HG03175 (cell line): Measurements from ENCODE around the gene CASKIN1.

Experiments
- ATAC-seq: cut with Tn5 transposase; IDR thresholded peaks from one replicate; pipeline ENCODE4 v1.9.1; 2021; ENCODE audit warnings: mild to moderate bottlenecking, moderate library complexity; ENCODE audit not compliant: unreplicated experiment

The CASKIN1 gene

DNA sequence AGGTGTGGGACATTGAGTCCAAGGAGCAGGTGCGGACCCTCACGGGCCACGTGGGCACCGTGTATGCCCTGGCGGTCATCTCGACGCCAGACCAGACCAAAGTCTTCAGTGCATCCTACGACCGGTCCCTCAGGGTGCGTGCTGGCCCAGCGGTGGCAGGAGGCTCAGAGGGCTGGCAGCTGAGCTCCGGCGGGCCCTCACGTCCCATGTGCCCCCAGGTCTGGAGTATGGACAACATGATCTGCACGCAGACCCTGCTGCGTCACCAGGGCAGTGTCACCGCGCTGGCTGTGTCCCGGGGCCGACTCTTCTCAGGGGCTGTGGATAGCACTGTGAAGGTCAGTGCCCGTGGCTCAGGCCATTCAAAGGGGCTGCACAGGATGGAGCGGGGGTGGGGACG is 20.4 kb downstream of the CASKIN1 start:
- ATAC-seq, result no peak

DNA sequence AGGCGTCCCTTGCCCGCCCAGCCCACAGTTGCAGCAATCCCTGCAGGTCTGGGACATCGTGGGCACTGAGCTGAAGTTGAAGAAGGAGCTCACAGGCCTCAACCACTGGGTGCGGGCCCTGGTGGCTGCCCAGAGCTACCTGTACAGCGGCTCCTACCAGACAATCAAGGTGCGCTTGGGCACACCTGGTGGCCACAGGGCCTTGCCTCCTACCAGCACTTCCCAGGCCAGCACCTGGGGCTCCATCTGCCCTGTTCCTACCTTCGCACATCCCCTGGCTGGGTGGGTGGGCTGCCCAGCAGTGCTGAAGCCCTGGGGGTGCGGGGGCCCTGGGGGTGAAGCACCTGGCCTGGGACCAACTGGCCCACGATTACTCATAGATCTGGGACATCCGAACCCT is 21.0 kb downstream of the CASKIN1 start:
- ATAC-seq, result no peak

DNA sequence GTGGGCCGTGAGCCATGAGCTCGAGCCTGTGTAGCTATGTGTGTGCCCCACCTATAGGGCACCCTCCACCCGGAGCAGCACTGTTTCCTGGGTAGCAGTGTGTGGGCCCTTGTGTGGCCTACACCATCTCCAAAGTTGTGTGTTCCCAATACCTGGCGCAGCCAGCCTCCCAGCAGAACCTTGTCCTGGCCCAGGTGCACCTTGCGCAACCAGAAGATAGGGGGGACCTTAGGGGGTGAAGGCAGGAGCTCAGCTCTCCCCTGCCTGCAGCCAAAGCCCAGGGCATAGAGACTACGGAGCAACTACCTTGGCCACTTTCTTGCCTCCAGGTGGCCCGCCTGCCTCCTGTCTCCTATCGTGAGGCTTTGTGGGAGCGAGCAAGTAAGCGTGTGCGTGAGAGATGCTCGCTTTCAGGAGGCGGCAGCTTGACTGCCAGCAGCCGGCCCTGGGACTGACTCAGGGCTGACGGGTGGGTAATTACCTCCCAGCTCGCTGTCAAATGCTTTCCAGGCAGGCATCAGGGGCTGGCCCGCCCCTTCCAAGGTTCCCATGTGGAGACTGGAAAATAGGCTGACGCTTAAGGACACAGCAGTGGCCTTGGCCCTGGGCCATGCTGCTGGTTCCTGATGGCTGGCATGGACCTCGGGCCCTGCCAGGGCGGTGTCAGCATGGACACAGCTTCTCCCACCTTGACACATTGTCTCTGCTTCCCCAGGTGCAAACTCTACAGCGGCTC is 21.8 kb downstream of the CASKIN1 start:
- no peak for ATAC-seq

DNA sequence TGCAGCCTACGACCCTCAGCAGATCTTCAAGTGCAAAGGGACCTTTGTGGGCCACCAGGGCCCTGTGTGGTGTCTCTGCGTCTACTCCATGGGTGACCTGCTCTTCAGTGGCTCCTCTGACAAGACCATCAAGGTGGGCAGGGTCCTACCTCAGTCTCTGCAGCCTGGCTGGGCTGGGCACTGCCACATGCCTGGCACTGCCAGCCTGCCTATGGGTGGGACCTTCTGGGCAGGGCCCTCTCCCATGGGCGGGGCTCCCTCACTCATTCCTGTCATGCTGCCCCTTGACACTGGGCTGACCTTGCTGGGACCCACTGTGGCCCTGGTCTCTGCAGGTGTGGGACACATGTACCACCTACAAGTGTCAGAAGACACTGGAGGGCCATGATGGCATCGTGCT is 22.5 kb downstream of the CASKIN1 start:
- no peak for ATAC-seq

DNA sequence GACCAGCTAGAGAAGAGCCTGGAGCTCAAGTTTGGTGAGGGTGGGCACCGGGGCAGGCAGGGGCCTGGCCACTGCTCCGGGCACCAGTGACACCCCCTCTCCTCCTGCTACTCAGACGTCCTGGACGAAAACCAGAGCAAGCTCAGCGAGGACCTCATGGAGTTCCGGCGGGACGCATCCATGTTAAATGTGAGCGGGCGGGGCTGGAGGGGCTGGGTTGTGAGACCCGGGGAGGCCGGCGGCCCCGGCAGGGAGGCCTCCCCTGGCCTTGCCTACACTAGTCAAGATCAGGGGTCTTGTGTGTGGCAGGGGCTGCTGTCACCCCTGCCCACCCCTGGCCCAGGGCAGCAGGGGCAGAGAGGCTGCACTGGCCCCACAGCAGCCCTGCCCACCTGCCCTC is 23.0 kb downstream of the CASKIN1 start:
- ATAC-seq, result no peak

DNA sequence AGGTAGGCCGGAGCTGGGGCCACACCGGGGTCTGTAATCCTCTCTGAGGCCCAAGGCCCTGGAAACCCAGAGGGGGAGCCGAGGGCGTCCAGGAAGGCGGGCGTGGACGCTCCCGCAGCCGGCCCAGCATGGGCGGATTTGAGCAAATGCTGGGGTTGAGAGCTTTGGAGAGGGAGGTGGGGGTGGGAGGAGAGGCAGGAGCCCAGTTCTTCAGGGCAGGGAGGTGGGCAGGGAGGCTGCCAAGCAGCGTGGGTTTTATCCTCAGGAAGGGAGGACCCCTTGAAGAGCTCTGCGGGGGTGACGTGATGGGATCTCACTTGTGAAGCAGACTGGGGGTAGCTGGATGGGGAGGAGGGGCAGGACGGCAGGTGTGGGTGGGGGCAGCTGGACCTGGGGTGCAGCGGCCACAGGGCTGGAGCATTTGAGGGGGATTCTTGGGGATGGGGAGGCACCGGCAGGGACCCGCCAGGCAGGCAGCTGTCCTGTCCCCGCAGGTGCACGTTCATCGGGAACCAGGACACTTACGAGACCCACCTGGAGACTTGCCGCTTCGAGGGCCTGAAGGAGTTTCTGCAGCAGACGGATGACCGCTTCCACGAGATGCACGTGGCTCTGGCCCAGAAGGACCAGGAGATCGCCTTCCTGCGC is 23.6 kb downstream of the CASKIN1 start:
- no peak for ATAC-seq

DNA sequence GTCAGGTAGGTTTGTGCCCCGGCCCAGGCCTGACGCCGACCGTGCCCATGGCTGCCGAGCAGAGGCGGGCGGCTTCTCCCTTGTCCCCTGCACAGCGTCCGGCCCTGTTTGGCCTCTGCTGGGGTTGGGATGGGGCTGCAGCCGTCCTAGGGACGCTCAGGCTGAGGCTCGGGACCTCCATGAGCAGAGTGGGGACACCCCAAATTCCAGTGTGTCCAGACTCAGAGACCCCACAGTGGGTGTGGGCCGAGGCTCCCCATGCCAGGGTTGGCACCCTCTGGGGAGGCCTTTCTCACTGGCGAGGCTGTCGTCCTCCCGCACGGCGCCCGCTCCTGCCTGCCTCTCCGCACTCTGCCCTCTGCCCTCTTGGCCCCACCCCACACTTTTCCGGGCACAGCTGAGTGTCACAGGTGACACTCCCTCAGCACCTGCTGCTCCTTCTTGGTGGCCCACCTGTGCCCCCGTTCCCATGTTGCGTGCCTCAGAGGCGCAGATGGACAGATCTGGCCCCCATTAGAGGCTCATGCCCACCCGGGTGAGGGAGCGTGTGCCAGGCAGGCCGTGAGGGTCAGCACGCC is 24.7 kb downstream of the CASKIN1 start:
- ATAC-seq, result no peak

DNA sequence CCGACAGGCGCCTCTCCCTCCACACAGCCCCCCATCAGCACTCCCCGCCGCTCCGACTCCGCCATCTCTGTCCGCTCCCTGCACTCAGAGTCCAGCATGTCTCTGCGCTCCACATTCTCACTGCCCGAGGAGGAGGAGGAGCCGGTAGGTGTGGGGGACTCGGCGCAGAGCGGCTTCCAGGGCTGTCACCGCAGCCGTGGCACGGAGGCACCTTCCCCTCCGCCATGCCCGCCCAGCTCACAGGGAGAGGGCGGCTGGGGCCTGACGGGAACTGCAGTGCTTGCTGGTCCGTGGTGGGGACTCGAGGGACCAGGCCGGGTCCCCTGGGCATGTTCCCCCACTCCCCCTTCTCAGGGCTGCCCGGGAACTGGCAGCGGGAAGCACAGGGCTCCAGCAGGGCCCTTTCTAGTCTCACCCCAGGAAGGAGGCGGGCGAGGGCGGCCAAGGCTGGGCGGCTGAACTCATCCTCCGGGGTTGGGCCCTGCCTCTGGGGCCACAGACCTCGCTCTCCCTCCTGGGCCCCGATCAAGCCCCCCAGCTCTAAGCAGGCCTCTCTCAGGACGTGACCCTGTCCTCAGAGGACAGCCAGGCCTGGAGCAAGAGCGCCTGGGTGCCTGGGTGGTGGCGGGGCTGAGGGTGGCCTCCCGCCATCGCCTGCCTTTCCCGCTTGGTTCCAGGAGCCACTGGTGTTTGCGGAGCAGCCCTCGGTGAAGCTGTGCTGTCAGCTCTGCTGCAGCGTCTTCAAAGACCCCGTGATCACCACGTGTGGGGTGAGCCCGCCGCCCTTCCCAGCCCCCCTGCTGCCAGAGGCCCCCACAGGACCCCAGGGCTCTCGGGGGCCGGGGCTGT is 25.6 kb downstream of the CASKIN1 start:
- no peak for ATAC-seq

DNA sequence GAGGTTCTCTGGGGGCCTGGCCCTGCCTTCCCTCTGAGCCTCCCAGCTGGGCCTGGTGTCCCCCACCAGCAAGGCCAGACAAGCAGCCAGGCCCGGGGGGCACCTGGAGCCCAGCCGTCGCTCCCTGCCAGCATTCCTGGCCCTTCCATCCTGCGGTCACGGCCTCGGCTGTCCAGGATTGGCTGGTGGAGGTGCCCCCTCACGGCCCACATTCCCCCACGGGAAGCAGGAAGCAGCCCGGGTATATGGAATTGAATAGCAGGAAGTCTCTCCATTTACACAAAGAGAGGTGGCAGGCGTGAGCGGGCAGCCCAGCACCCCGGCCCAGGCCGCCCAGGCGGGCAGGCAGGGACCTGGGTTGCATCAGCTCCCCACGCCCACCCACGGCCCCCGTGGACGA is 26.3 kb downstream of the CASKIN1 start:
- ATAC-seq, result no peak

DNA sequence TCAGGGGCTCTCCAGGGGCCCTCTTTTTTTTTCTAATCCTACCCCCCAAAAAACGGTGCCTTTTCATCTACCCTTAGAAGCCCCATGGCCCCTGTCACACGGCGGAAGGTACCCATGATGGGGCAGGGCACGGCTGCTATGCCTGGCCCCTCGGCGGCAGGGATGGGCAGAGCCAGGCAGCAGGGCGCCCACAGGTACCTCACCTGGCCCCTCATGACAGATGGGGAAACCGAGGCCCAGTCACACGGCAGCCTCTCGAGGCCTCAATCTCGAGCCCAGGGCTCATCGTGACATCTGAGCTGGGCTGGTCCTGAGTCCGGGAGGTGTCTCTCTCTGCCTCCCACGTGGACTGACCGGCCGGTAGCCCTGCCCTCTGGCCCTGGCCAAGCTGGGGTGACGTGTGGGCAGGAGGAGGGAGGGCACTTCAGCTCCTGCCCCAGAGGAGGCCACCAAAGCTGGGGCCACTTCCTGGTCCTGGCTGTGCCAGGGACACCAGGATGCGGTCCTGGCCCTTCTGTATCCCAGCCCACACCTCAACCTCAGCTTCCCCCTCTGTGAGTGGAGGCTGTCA is 29.3 kb downstream of the CASKIN1 start:
- ATAC-seq, result no peak

DNA sequence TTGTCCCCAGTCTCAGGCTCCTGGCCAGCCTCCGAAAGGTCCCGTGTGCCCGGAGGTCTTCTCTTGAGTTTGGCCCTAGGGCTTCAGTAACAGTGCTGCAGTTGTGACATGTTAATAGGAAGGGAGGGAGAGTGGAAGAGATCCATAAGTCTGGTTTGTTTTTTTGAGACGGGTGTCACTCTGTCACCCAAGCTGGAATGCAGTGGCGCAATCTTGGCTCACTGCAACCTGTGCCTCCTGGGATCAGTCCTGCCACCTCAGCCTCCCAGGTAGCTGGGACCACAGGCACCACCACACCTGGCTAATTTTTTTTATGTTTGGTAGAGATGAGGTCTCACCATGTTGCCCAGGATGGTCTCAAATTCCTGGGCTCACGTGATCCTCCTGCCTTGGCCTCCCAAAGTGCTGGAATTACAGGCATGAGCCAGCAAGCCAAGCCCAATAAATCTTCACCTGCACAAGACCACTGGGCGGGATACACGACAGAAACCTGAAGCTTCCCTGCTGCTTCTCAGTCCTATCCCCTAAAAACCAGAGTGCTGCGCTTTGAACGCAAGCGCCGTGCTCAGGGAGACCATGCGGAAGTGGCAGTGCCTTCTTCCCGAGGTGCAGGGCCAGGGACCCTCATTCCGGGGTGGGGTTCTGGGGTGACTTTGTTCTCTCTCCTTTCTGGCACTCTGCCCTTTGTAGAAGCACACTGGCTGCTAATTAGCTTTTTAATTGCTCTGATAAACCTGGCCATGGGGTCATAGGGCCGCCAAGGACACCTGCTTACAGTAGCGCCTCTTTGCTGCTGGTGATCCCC is 29.9 kb downstream of the CASKIN1 start:
- ATAC-seq, result no peak

DNA sequence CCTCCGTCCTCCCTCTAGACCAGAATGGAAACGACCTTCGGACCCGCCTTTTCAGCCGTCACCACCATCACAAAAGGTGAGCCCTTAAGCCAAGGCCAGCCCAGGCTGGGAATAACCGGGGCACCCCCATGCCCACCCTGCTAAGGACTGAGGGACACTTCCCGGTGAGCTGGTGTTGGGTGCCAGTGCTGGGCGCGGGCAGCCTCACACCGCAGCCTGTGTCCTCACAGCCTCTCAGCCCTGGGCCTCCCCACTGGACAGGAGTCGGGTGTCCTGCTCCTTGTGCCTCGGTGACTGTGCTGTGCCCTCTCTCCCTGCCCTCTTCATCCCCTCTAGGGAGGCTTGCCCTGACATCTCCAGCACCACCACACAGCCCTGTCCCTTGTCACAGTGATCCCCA is 30.5 kb downstream of the CASKIN1 start:
- ATAC-seq, result no peak

DNA sequence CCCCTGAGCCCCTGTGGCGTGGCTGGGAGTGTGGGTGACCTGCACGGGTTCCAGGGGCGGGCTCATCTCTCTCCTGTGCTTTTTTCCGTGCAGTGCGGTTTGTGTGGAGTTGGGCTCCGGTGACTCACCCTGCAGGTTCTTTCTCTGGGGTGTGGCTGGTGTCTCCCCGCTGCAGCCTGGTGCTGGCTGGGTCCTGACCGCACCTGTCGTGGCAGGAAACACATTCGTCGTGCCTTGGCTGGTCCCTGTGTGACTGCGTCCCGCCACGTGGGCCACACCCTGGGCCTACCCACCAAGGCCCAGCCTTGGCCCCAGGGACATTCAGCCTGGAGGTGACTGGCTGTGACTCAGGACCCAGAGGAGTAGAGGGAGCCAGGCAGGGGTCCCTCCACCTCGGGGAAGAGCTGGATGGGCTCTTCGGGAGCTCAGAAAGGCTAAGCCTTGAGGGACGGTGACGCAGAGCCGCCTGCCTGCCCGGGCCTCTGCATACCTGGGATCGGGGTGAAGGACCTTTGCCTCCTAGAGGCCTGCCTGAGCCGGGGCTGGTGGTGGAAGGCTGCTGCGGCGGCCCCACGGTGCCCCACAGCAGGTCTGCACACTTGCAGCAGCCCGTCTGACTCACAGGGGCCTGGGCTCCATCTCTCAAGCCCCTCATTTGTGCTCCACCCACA is 33.1 kb downstream of the CASKIN1 start:
- ATAC-seq, result no peak

DNA sequence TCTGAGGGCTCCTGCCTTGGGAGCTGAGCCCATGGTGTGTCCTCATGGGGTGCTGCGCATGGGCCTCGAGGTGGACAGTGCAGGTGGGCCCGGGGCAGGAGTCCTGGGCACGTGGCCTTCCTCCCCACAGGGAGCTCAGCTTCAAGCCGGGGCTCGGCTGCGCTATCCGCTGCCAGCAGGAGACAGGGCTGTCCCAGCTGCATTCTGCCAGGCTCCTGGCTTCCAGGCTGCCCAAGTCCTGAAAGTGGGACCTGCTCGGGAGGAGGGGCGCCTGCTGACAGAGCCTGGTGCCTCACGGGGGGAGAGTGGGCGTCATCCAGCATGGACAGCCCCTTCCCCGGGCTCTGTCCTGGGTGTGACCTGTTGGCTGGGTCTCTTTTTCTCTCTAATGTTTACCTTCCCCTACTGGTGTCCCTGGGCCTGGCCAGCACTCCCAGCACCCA is 33.7 kb downstream of the CASKIN1 start:
- ATAC-seq, result no peak

DNA sequence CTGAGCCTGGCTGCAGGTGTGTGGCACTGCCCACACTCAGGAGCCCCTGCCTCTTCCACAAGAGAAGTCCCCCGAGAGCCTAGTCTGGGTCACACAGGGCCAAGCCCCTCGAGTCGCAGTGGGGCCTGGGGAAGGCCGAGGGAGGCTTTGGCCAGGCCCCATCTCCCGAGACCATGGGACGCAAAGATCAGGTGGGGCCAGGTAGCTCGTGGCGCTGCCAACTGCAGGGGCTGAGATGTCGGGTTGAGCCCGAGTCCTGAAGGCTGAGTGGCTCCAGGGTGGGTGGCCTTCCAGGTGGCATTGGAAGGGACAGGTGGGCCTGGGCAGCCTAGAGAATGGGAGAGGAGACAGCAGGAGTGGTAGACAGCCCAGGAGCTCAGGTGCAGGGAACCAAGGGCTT is 34.5 kb downstream of the CASKIN1 start:
- no peak for ATAC-seq

DNA sequence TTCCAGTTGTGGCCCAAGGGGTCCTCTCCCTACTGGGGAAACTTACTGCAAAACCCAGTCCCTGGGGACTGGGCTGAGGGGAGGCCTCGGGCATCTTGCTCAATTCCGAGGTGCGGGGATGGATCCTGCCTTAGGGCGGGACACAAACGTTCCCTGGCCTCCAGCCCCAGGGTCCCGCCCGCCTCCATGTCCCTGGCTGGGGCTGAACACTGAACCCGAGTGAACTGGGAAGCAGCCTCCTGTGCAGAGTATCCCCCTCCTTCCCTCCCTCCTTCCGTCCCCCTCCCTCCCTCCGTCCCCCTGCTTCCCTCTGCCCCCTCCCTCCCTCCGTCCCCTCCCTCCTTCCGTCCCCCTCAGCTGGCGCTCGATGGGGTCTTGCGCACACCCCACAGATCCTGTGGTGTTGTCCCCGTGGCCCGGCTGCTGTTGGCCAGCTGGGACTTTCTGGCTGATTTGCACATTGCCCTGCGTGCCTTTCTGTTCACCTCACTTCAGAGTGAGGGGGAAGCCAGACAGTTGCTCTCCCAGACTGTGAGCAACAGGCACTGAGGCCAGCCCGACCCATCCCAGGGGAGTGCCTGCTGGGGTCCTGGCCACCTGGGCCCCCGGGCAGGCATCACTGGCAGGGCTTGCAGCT is 35.4 kb downstream of the CASKIN1 start:
- no peak for ATAC-seq

DNA sequence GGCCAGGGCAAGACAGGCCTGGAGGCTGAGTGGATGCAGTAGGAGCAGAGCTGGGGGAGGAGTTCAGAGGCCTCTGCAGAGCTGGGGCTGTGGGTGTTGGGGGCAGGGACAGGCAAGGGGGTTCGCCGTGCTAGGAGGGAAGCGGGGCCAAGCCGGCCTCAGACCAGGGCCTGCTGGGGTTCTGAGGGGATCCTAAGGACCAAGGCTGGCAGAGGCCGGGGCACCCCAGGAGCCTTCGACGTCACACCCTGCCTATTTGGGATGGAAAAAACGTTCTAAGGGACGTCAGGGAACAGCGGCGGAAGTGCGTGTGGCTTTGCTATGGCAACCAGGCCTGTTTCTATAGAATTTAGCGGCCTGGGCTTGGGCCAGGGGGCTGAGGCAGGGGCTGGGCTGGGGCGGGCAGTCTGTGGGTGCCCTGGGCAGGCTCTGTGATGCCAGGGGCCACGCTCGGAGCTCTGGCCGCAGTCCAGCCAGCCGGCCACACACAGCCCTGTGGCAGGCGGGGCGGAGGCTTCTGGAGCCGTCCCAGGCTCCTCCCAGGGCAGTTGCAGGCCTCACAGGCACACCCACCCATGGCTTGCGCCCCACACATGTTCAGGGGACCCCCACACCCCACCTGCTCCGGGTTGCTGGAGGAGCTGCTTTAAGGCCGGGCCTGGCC is 37.1 kb downstream of the CASKIN1 start:
- no peak for ATAC-seq

DNA sequence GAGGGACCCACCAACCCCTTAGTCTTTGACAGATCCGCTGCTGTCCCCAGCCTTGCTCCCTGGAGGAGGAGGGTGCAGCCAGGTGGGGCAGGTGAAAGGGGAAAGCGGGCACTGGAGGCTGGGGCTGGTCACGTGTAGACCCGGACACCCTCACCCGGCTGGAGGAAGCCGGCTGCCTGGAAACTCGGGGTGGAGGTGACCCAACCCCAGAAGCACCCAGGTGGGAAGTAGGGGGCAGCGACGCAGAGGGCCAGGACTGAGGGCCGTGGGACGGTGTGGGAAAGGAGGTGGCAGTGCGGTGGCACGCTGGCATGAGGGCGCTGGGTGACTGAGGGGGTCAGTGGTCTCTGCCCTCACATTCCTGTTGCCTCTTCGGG is 38.2 kb downstream of the CASKIN1 start:
- ATAC-seq, result no peak
